CMK (cell line): Measurements from ENCODE around the gene TAS1R1.
"Not testable (repeated sequence)": the region's sequence is repeated elsewhere in the genome, so short reads cannot be mapped to it uniquely, and the experiment has no call there.

Source experiments
- DNase-seq: peaks from one replicate; pipeline ENCODE4 v3.0.0-alpha.2; 2010; ENCODE audit warnings: low read depth

The TAS1R1 gene

DNA sequence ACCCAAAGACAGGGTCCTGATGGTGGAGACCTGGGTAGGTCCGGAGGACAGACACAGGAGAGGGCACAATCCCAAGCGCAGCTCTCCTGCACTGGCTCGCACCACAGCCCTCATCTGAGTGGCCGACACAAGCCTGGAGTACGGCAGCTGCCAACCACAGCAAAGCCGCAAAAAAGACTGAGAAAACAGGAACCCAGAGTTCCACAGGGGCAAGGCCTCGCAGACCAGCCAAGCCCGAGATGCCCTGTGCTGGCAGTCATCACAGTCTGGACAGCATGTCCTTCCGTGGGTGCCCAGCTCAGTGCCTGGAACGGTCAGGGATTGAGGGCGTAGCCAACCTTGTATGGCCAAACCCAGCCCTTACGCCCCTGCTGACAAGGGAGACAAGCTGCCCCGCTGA lies 36.1 kb downstream of the TAS1R1 start:
- no peak for DNase-seq

GRCh38 chr1:6591644-6592043 lies 36.5 kb downstream of the TAS1R1 start:
- DNase-seq: no peak

DNA sequence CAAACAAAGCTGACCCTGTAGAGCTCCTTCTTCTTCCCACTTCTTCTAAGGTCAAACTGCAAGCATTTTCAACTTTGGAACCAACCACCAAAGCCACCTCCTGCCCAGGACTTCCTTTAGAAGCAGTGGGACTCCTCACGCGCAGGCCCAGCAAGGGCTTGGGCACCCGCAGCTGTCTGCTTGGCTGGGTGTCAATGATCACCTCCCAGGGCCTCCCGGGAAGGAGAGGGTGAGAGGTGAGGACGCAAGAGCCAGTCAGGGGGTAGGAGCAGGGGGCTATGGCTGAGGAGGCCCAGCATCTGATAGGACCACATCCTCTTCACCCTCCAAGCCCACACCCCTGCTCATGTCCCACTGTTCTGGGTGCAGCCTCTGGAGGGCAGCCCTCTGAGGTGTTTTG lies 37.3 kb downstream of the TAS1R1 start:
- no peak for DNase-seq

GRCh38 chr1:6592865-6593593 lies 37.9 kb downstream of the TAS1R1 start:
- no peak for DNase-seq

DNA sequence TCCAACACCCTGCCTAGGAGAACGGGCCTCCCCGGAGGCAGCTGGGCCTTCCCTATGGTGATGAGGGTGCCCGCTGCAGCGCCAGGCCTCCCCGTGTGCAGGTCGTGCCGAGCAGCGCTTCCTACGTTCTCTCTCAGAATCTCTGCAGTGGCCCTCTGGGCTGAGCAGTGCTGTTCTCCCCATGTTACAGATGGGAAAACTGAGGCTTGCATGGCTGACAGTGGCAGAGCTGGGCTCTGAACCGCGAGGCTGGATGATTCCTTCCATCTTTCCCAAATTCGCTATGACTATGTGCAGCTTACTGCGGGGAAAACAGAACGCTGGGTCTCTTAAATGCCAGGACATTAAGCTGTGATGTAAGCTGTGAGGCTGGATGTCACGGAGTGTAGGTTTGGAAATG lies 38.7 kb downstream of the TAS1R1 start:
- no peak for DNase-seq

DNA sequence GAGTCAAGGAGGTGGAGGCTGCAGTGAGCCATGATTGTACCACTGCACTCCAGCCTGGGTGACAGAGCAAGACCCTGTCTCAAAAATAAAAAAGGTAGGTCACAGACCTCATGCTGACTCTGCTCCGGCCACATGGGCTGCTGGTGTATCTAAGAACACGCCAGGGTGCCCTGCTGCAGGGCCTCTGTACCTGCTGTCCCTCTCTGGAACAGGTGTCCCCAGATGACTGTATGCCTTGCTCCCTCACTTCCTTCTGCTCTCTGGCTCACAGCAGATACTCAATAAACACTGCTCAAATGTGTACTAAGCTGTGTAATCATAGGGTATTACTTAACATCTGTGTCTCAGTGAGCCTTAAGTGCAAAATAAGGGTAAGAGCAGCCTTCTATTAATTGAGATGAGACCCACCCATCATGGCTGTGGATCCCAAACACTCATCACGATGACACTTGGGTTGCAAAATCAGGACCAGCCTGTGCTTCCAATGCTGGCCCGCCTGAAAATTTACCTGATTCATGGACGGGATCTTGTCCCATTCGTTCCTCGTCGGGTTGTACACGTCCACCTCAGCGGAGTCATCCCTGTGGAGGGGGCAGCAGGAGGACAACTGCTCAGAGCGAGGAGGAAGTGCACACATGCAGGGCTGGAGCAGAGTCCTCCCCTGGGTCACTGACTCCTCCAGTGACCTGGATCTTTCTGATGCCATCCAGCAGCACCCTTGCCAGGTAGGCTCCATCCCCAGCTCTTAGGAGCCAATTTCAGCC lies 40.1 kb downstream of the TAS1R1 start:
- DNase-seq: no peak

DNA sequence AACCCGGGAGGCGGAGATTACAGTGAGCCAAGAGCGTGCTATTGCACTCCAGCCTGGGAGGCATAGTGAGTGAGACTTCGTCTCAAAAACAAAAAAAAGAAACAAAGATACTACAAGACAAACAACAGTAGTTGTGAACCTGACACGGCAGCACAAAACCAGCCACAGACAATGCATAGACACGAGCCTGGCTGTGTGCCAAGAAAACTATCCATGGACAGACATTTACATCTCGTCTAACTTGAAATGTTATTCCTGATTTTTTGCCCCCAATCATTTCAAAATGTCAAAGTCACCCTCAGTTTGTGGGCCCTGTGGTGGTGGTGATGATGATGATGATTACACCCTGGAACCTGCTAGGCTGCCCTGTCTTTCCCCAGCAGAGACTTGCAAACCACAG lies 41.2 kb downstream of the TAS1R1 start:
- no peak for DNase-seq

GRCh38 chr1:6596886-6597776 lies 42.0 kb downstream of the TAS1R1 start:
- no peak for DNase-seq

DNA sequence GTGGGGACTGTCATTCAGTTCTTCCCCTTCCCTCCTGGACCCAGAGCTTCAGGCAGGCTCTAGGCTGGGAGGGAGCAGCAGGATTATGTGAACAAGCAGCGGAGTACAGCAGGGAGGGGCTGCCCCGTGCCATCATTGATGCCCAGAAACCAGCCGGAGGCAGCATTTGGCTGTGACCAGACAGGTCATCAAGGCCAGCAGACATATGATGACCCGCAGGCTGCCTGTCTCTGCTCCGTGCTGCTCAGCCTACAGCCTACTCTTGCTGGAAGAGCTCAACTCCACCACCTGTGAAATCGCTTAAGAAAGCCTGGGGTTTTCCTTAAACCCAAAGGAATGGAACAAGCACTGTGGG lies 42.6 kb downstream of the TAS1R1 start:
- DNase-seq: no peak

DNA sequence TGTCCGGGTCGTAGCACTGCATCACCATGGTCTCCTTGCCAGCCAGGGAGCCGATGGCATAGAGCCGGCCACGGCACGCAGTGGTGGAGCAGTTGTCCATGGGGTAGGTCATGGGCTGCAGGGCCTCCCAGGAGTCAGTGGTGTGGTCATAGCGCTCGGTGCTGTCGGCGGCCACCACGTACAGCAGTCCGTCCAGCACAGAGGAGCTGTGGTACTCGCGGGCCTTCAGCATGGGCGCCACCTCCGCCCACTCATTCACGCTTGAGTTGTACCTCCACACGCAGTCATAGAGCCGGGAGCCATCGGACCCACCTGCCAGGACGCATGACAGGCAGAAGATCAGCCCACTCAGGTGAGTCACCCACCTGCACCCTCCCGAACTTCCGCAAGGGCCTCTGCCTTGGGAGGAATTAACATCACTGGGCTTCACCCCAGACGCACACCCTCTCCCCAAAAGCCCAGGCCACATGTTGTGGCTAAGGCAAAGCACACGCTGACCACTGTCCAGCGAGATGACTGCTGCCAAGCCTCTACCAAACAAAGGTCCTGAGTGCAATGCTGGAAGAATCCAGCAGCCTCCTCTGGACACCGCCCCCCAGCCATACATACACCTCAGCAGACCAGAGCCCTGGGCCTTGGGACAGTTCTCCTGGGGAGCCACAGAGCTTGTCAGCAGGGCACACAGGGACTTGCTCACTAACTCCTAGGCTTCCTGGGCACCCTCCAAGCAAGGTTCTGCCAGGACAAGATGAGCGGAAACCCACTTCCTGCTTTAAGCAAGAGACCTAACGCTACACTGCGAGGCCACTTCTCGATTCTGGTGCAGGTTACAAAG lies 44.3 kb downstream of the TAS1R1 start:
- DNase-seq: no peak

DNA sequence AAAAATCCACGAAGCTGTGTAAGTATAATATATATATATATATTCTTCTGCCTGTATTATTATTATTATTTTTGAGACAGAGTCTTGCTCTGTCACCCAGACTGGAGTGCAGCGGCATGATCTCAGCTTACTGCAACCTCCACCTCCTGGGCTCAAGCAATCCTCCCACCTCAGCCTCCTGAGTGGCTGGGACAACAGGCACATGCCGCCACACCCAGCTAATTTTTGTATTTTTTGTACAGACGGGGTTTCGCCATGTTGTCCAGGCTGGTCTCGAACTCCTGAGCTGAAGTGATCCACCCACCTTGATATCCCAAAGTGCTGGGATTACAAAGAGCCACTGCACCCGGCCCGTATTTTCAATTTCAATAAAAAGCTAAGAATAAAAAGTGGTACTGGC lies 44.9 kb downstream of the TAS1R1 start:
- DNase-seq: not testable (repeated sequence)

DNA sequence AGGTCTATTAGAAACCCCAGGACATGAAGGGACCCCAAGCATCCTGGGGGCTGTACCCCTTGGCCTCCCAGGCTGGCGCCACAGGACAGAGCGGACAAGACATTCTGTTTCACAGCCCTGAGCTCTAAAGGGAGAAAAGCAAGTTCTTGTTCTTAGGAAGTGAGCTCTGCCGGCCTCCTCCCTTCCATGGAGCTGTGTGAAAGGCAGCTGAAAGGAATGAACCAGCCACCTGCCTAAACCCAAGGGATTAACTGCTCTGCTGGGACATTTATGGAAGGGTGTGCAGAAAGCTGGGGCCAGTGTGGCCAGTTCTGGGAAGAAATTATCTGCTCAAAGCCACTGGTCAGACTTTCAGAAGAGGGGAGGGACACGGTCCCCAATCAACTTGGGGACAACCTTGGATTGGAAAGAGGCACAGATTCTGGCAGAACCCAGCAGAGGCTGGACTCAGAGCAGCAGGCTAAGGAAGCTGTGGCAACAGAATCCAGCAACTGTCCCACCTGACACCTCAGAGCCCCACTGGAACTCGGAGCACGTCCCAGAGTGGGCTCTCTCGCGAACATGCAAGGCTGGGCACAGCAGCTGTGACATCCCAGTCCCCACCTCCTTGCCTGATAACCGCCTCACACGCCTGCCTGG lies 45.4 kb downstream of the TAS1R1 start:
- DNase-seq: no peak

DNA sequence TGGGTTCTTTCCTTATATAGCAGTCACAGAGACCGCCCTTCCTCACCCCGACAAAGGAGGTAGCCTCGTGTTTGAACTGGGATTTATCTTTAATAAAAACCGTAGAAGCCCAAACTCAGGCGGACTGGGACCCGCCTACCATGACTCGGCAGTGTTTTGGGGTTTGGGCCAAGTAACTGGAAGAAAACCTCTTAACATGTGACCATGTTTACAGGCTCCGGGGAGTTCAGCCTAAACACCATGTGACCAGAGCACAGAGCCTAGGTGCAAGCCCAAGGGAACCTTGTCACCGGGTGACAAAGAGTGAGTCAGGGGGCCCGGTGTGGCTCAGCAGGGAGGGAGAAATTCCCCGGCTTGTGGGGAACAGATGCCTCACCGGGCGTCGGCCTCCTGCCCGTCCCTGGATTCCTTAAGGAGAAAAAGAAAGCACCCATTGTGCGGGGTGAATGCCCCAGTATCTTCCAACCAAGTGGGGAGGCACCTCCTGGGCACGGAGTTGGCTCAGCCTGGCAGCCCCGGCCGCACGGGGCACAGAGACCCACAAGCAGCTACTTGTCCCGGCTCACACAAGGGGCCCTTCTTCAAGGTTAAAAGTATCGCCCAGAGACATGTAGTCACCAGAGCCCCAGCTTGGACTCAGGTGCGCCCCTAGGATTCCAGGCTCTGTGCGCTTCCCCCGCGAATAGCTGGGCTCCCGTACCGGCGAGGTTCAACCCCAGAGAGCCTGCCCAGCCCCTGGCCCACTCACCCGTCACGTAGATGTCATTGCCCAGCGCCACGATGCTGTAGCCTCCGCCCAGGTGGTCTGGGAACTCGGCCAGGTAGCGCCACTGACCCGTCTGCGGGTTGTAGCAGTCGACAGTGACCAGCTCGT lies 46.2 kb downstream of the TAS1R1 start:
- no peak for DNase-seq

DNA sequence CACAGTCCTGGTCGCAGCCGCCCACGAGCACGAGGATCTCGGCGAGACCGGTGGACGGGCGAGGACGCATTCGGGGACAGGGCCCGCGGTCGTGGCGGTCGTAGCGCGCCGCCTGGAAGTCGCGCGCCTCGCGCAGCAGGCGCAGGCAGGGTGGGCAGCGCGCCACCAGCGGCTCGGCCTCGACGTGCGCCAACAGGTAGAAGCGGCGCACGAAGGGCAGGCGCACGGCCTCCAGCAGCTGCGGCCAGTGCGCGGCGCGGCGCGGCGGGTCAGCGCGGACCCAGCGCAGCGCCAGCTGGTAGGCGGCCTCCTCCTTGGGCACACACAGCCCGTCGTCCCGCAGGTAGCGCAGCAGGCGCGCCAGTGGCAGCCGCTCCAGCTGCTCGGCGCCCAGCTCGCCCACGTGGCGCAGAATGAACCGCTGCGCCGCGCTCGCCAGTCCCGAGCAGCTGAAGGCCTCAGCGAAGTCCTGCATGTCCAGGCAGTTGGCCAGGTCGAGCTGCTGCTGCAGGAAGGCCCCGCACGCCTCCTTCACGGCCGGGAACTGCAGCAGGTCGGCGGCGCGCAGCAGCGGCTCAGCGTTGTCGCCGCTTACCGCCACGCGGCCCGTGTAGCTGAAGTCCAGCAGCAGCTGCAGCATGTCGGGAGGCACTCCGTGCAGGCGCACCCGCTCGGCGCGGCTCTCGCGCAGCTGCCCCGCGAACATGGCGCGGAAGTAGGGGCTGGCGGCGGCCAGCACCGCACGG lies 47.0 kb downstream of the TAS1R1 start:
- no peak for DNase-seq

GRCh38 chr1:6602669-6603237 lies 47.6 kb downstream of the TAS1R1 start, which contains the start of gene KLHL21:
KLHL21 (minus strand) TSS chr1:6602869; CDS start chr1:6602817, 52 bp downstream.
- DNase-seq: peak; percentile 82

GRCh38 chr1:6603238-6603914 lies 48.3 kb downstream of the TAS1R1 start:
- DNase-seq: no peak

DNA sequence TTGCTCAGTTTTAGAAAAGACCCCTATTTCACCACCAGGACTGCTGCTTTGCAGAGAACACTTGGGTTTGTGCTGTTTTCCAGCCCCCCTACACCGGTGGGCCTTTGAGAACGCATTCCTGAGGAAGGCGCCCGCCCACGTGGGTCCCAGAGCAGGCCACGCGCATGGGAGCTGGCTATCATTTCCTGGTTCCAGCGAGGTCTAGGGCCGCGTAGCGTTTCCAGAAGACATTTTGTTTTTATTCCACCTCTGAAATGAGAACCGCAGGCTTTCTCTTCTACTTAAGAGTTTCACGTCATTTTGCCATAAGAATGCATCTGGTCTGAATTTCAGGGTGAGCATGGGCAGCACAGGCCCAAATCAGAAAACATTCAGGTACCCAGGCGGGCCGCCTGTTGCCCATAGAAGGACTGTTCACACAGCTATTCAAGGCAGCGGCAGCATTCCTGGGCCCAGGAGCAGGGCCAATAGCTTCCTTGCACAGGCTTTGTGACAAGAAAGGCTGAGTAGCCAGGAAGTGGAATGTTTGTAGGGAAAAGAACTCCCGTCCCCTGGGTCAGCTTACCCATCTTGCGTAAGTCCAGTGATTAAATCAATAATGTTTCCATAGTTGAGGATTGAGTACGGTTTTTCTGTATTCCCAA lies 48.9 kb downstream of the TAS1R1 start:
- no peak for DNase-seq
